GM10266 (cell line): ENCODE results near the gene EHBP1.

Experiments
- DNase-seq: peaks from one replicate; pipeline ENCODE4 v3.0.0; 2012; ENCODE audit errors: extremely low spot score
- CTCF ChIP-seq: IDR thresholded peaks from 2 replicates; pipeline ENCODE4 v1.5.1; 2012; ENCODE audit warnings: mild to moderate bottlenecking, low read depth; ENCODE audit not compliant: control insufficient read depth, insufficient read depth; ENCODE audit errors: missing control alignments

The EHBP1 gene

GRCh38 chr2:63040586-63040985 lies 335.1 kb downstream of the EHBP1 start:
- no peak for TF ChIP-seq CTCF
- no peak for DNase-seq

- DNase-seq = no peak
- no peak for TF ChIP-seq CTCF
Measured at GRCh38 chr2:63041592-63041991, 336.1 kb downstream of the EHBP1 start.

- DNase-seq = no peak
- no peak for TF ChIP-seq CTCF
Measured at GRCh38 chr2:63044362-63045327, 339.1 kb downstream of the EHBP1 start.

GRCh38 chr2:63046552-63046951 lies 341.0 kb downstream of the EHBP1 start:
- TF ChIP-seq CTCF = no peak
- no peak for DNase-seq

- no peak for TF ChIP-seq CTCF
- no peak for DNase-seq
Measured at GRCh38 chr2:63046961-63047320, 341.4 kb downstream of the EHBP1 start.

- DNase-seq = peak; percentile 42
- peak; percentile 44 for TF ChIP-seq CTCF
Measured at GRCh38 chr2:63047321-63048279, 342.1 kb downstream of the EHBP1 start.
